LNCAP (cell line): ENCODE measurements around the gene SLC24A4.

Experiments
- TF ChIP-seq, protein P1 (sequence below): fragments of 450-650 bp; IDR thresholded peaks from 2 replicates; pipeline ENCODE4 v1.5.1; 2017; ENCODE audit warnings: mild to moderate bottlenecking

The SLC24A4 gene

DNA sequence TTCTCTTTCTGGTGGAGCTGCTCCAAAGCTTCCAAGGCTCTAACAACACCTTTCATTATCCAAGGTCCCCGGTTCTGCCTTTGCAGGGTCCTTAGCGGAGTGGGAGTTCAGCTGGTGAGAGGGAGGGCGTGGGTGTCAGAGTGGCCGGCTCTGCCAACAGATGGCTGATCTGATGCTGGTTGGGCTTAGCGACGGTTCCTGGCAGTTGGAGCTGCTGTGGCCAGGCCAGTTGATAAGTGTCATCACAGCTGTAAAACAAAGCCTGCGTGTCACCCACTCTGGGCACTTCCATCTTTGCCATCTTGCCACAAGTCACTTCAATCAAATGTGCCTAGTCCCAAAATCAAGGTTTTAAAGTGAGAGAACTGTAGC is 226.9 kb downstream of the SLC24A4 start:
- TF ChIP-seq, protein P1, sequence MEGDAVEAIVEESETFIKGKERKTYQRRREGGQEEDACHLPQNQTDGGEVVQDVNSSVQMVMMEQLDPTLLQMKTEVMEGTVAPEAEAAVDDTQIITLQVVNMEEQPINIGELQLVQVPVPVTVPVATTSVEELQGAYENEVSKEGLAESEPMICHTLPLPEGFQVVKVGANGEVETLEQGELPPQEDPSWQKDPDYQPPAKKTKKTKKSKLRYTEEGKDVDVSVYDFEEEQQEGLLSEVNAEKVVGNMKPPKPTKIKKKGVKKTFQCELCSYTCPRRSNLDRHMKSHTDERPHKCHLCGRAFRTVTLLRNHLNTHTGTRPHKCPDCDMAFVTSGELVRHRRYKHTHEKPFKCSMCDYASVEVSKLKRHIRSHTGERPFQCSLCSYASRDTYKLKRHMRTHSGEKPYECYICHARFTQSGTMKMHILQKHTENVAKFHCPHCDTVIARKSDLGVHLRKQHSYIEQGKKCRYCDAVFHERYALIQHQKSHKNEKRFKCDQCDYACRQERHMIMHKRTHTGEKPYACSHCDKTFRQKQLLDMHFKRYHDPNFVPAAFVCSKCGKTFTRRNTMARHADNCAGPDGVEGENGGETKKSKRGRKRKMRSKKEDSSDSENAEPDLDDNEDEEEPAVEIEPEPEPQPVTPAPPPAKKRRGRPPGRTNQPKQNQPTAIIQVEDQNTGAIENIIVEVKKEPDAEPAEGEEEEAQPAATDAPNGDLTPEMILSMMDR, result no peak
